Heart left ventricle (tissue), 13 donors: Measurements from ENCODE around the gene ZFP91.

Experiments
- CTCF ChIP-seq, 12 donors: fragments of 200-600 bp; sonication (generic) in 4 of 12; IDR thresholded peaks; one replicate each; pipeline versions ENCODE4 v1.5.0 to v1.8.0; 2018 to 2022; ENCODE audit warnings: antibody characterized with exemption in 12 of 12, mild to moderate bottlenecking in 5 of 12
- POLR2A ChIP-seq, 2 donors: fragments of 450-650 bp; IDR thresholded peaks; one replicate each; pipeline ENCODE4 v1.6.1; 2017; ENCODE audit warnings: antibody characterized with exemption in 2 of 2, mild to moderate bottlenecking in 2 of 2, moderate library complexity in 2 of 2
- donor health status: ischemic (EF 13 %, LVEDD 7.1; RV severe dilation, severe dysfunction).
- donor health status: DM: no; HTN: yes; CAD: no.
- donor health status: DM: no; HTN: no; CAD: no.
- donor health status: ischemic (EF 25% LVEDD 6.9; RV normal size, moderate dysfunction).
- donor health status: ischemic (EF 25% LVEDD 5.7; RV mildly dilated, moderate dysfunction).
- donor health status: ischemic (EF 35%, LVEDD 5.7; RV mildly dilated, moderate dysfunction).
- donor health status: nonischemic (EF 11% LVEDD 7.7; RV severe dilation, severe dysfunction).
- donor health status: DM: yes; HTN: yes; CAD: no.
- donor health status: PGD.
- donor health status: ischemic (EF 29% LVEDD 5.4; RV normal size, mild dysfunction).
- donor health status: nonischemic (EF 23%, LVEDD 6.1; RV moderate dilation, normal function).

GRCh38 chr11:58640386-58641023 is 61.6 kb downstream of the ZFP91 start:
- TF ChIP-seq CTCF (IDR thresholded peaks at IDR 0.05), result no peak
- no peak for TF ChIP-seq POLR2A (IDR thresholded peaks at IDR 0.05)
